ENCODE measurements around the gene SPEN. TPM values are rescaled to one million over a fixed set of nuclear protein-coding genes. Genes with fewer than 3 reads are reported as not detected.
A peak's percentile ranks its signal among the peaks of the same experiment; 100 is the strongest.

SPEN gene
- total and polyA plus RNA-seq, 9 of the 15 experiments (the other 6 are each of a cell fraction or from before 2014, with no cell fraction given) = 5.7 to 87.5 (median 27.2) TPM

GRCh38 chr1:15965228-15965767 is 117.8 kb downstream of the SPEN start:
- Histone ChIP-seq H3K4me2 (ENCODE audit: insufficient read depth, low read length) (no peak overlapping the region), H3K9me3 (replicated peaks; ENCODE audit: control insufficient read depth, insufficient read depth, low read depth, low read length) (no peaks in the 10 kb centered on the region), H3K36me3 (ENCODE audit: control insufficient read depth, insufficient read depth, low read length) (peaks cover 53% of the 10 kb centered on the region; the same call in 2 of the 3 replicates), H3K27ac (ENCODE audit: extremely low read depth, low read depth, low read length) (no peak overlapping the region), H3K4me1 (replicated peaks in 1 of 2; ENCODE audit: control insufficient read depth in 2 of 2, insufficient read depth in 2 of 2, low read length in 2 of 2) (no peaks in the 10 kb centered on the region; a peak in 1 of 5 replicates), H2AFZ (ENCODE audit: low read depth, low read length) (no peak overlapping the region), H3K9ac (ENCODE audit: insufficient read depth in 1 of 2, low read depth in 2 of 2, low read length in 2 of 2) (no peak overlapping the region), H3K4me3 (no peak overlapping the region), H3K9me1 (ENCODE audit: control insufficient read depth, insufficient read depth, low read length) (no peaks in the 10 kb centered on the region), H3K79me2 (ENCODE audit: control insufficient read depth, insufficient read depth, low read length) (peaks cover 47% of the 10 kb centered on the region), H3K27me3 (ENCODE audit: control insufficient read depth in 2 of 2, insufficient read depth in 2 of 2, low read length in 2 of 2) (no peaks in the 10 kb centered on the region), H4K20me1 (replicated peaks; ENCODE audit: control insufficient read depth, insufficient read depth, low read length) (no peaks in the 10 kb centered on the region)
- WGBS (ENCODE audit: insufficient coverage, low coverage, missing lambda C conversion rate) = 79% methylated on average over 7 of the region's 7 CpGs
- DNase-seq (ENCODE audit: extremely low read depth in 1 of 4, low spot score in 3 of 4) = peak in 1 of 4 experiments; percentile 6
- no peak for FAIRE-seq
- BruUV-seq (replicated peaks) = no TSS peak
- in situ Hi-C loops (cut with MboI) (no loop called here), intact Hi-C loops (cut with micrococcal nuclease) (no loop called here)
- ChIA-PET CTCF (ENCODE audit: low intra/inter-chr PET ratio) (no interaction called here), POLR2A (interaction anchor here (1.6 kb wide), 1 partner anchor 8 kb away, joined by 6 read pairs; no protein-coding TSS in a partner anchor)
- ATAC-seq = no peak
- no peak for TF ChIP-seq STAT5B (CRISPR knock-in tag; IDR thresholded peaks at IDR 0.05)
- no peak for TF ChIP-seq MECOM (CRISPR knock-in tag; IDR thresholded peaks at IDR 0.05)
- no peak for TF ChIP-seq NFYB (IDR thresholded peaks at IDR 0.05; ENCODE audit: extremely low read depth, insufficient read length)
- TF ChIP-seq ZC3H8 (IDR thresholded peaks at IDR 0.05) = no peak
- TF ChIP-seq FOXM1 (IDR thresholded peaks at IDR 0.05; ENCODE audit: low read depth) = no peak
- no peak for TF ChIP-seq FOXM1 (CRISPR knock-in tag; IDR thresholded peaks at IDR 0.05; ENCODE audit: low read depth)
- TF ChIP-seq SMC3 (conservative IDR thresholded peaks at IDR 0.05; ENCODE audit: insufficient read depth, low read depth, low read length) = no peak
- no peak for TF ChIP-seq ZNF134 (CRISPR knock-in tag; conservative IDR thresholded peaks at IDR 0.05)
- no peak for TF ChIP-seq MTA3 (IDR thresholded peaks at IDR 0.05; ENCODE audit: borderline replicate concordance)
- TF ChIP-seq, protein P1, sequence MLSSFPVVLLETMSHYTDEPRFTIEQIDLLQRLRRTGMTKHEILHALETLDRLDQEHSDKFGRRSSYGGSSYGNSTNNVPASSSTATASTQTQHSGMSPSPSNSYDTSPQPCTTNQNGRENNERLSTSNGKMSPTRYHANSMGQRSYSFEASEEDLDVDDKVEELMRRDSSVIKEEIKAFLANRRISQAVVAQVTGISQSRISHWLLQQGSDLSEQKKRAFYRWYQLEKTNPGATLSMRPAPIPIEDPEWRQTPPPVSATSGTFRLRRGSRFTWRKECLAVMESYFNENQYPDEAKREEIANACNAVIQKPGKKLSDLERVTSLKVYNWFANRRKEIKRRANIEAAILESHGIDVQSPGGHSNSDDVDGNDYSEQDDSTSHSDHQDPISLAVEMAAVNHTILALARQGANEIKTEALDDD (IDR thresholded peaks at IDR 0.05) = no peak
- no peak for TF ChIP-seq ZNF12 (CRISPR knock-in tag; IDR thresholded peaks at IDR 0.05)
- no peak for TF ChIP-seq MIER1 (IDR thresholded peaks at IDR 0.05; ENCODE audit: low read depth)

All from K562 (cell line).